Keratinocyte (primary cell): Measurements from ENCODE around the gene FMNL2. TPM values are rescaled to one million over a fixed set of nuclear protein-coding genes. Genes with fewer than 3 reads are reported as not detected.

Source experiments
- DNase-seq: peaks from one replicate; pipeline ENCODE4 v3.0.0-alpha.2; 2011; ENCODE audit warnings: low read depth, missing footprints, low spot score
- FAIRE-seq: peaks from 2 replicates; lab custom pipeline; 2011; peaks lifted over from hg19 to GRCh38; lab: Jason Lieb, UNC
- H2AFZ ChIP-seq: 2 replicates; pipeline ENCODE4 v1.6.0; 2012; ENCODE audit warnings: low read length, control low read depth, inconsistent platforms; ENCODE audit not compliant: control insufficient read depth
- H3K27ac ChIP-seq: 2 replicates; pipeline ENCODE4 v1.5.1; 2011; ENCODE audit warnings: low read length; ENCODE audit not compliant: control insufficient read depth, insufficient read depth
- H3K27me3 ChIP-seq: 3 replicates; pipeline ENCODE4 v1.6.0; 2011; ENCODE audit warnings: low read length; ENCODE audit not compliant: control insufficient read depth, insufficient read depth; ENCODE audit errors: extremely low read depth
- H3K36me3 ChIP-seq, 2 experiments: 2 replicates in 1 of 2; 3 replicates in 1 of 2; pipeline ENCODE4 v1.5.1; 2011; ENCODE audit warnings: low read length in 2 of 2, mild to moderate bottlenecking in 1 of 2; ENCODE audit not compliant: control insufficient read depth in 2 of 2, insufficient read depth in 2 of 2; ENCODE audit errors: extremely low read depth in 1 of 2
- H3K4me1 ChIP-seq: 3 replicates; pipeline ENCODE4 v1.5.1; 2011; ENCODE audit warnings: low read length; ENCODE audit not compliant: control insufficient read depth, insufficient read depth; ENCODE audit errors: extremely low read depth
- H3K4me2 ChIP-seq: 3 replicates; pipeline ENCODE4 v1.6.0; 2011; ENCODE audit warnings: low read depth, low read length; ENCODE audit not compliant: control insufficient read depth, insufficient read depth; ENCODE audit errors: extremely low read depth
- H3K4me3 ChIP-seq, 3 experiments: fragments of 200-600 bp in 1 of 3; sonication (generic) in 1 of 3; 2 replicates in 2 of 3; 3 replicates in 1 of 3; pipeline ENCODE4 v1.5.1; 2011 to 2016; ENCODE audit warnings: low read length in 3 of 3, mild to moderate bottlenecking in 3 of 3, control low read depth in 2 of 3, inconsistent platforms in 1 of 3, low read depth in 1 of 3, mixed read lengths in 1 of 3, mixed run types in 1 of 3, moderate library complexity in 1 of 3; ENCODE audit not compliant: control insufficient read depth in 2 of 3, insufficient read depth in 2 of 3; ENCODE audit errors: extremely low read depth in 1 of 3
- H3K79me2 ChIP-seq: 2 replicates; pipeline ENCODE4 v1.6.0; 2012; ENCODE audit warnings: low read length; ENCODE audit not compliant: control insufficient read depth, insufficient read depth
- H3K9ac ChIP-seq: 3 replicates; pipeline ENCODE4 v1.6.0; 2011; ENCODE audit warnings: low read length; ENCODE audit not compliant: control insufficient read depth, insufficient read depth; ENCODE audit errors: extremely low read depth
- H3K9me1 ChIP-seq: 3 replicates; pipeline ENCODE4 v1.6.0; 2011; ENCODE audit warnings: low read length; ENCODE audit not compliant: control insufficient read depth, insufficient read depth; ENCODE audit errors: extremely low read depth
- H3K9me3 ChIP-seq: 2 replicates; pipeline ENCODE4 v1.5.1; 2012; ENCODE audit warnings: low read depth, low read length; ENCODE audit not compliant: control insufficient read depth
- H4K20me1 ChIP-seq: 3 replicates; pipeline ENCODE4 v1.6.0; 2011; ENCODE audit warnings: low read length; ENCODE audit not compliant: control insufficient read depth, insufficient read depth; ENCODE audit errors: extremely low read depth
- EZH2 ChIP-seq: IDR thresholded peaks from one replicate; pipeline ENCODE4 v1.6.1; 2012; ENCODE audit warnings: inconsistent platforms, mild to moderate bottlenecking, low read length, moderate library complexity
- dilution Hi-C: fragments of 300-500 bp; cut with MboI; formaldehyde crosslinking; loops from one replicate; pipeline ENCODE4 v1.7.0; 2020; ENCODE audit warnings: low sequenced_read_pairs; ENCODE audit not compliant: extremely low pct_ligation_motif_present
- polyA minus RNA-seq, 3 experiments: library from RNA; depleted of rRNA, polyadenylated mRNA; stranded (reverse); fragments of >200 nt; gene quantifications; 1 replicate in 1 of 3; 2 replicates in 1 of 3; 3 replicates in 1 of 3; pipeline ENCODE4 v1.2.3, GENCODE V29; 2011
- polyA plus RNA-seq, 5 experiments: library from polyadenylated mRNA; depleted of rRNA in 3 of 5; stranded (reverse) in 3 of 5; stranded (forward) in 1 of 5; unstranded in 1 of 5; fragments of >200 nt; gene quantifications; 1 replicate in 1 of 5; 2 replicates in 3 of 5; 3 replicates in 1 of 5; pipeline versions ENCODE4 v1.2.1 to v1.2.3, GENCODE V29; 2011 to 2012; ENCODE audit warnings: missing spikeins in 2 of 5, low read depth in 1 of 5, low replicate concordance in 1 of 5
- TF ChIP-seq, protein P1 (sequence below), 3 experiments: IDR thresholded peaks in 1 of 3; conservative IDR thresholded peaks in 1 of 3; optimal IDR thresholded peaks in 1 of 3; 2 replicates in 2 of 3; 3 replicates in 1 of 3; pipeline versions ENCODE3 to v1.5.1; 2011; ENCODE audit warnings: low read length in 3 of 3, mild to moderate bottlenecking in 3 of 3, moderate library complexity in 2 of 3, control low read depth in 1 of 3, inconsistent platforms in 1 of 3; ENCODE audit not compliant: insufficient read depth in 2 of 3; ENCODE audit errors: extremely low read depth in 1 of 3

Gene FMNL2
- 38.6 to 62.7 TPM (median 38.9 TPM) in 3 replicates for polyA plus RNA-seq
- polyA plus RNA-seq (2011; ENCODE audit: low read depth) = 28.4 TPM
- 26.1 and 46.9 TPM in 2 replicates for polyA plus RNA-seq (2011; cell fraction: cytosol; rRNA removed)
- 69.8 and 89.4 TPM in 2 replicates for polyA plus RNA-seq (2011; cell fraction: nucleus; rRNA removed)
- polyA plus RNA-seq (2012; ENCODE audit: low replicate concordance) = 24.4 and 38.3 TPM in 2 replicates
- polyA minus RNA-seq = 11.4 to 54.5 TPM (median 21.6 TPM) in 3 replicates
- polyA minus RNA-seq (2011; cell fraction: cytosol; rRNA and poly(A)+ RNA removed) = 24.7 TPM
- polyA minus RNA-seq (2011; cell fraction: nucleus; rRNA and poly(A)+ RNA removed) = 42.3 and 92.3 TPM in 2 replicates

- DNase-seq (no peak), FAIRE-seq (no peak)
- H3K9me3 ChIP-seq = no peaks in the 10 kb centered on the region
- dilution Hi-C loops = no loop called here
- peak within 1 kb of the TSS; percentile 79 for H3K9ac ChIP-seq
- no peaks in the 10 kb centered on the region for H3K36me3 ChIP-seq
- H3K79me2 ChIP-seq = peaks cover 51% of the 10 kb centered on the region
- no peaks in the 10 kb centered on the region for H3K27me3 ChIP-seq
- H4K20me1 ChIP-seq = peaks cover 6% of the 10 kb centered on the region
- TF ChIP-seq, protein P1, sequence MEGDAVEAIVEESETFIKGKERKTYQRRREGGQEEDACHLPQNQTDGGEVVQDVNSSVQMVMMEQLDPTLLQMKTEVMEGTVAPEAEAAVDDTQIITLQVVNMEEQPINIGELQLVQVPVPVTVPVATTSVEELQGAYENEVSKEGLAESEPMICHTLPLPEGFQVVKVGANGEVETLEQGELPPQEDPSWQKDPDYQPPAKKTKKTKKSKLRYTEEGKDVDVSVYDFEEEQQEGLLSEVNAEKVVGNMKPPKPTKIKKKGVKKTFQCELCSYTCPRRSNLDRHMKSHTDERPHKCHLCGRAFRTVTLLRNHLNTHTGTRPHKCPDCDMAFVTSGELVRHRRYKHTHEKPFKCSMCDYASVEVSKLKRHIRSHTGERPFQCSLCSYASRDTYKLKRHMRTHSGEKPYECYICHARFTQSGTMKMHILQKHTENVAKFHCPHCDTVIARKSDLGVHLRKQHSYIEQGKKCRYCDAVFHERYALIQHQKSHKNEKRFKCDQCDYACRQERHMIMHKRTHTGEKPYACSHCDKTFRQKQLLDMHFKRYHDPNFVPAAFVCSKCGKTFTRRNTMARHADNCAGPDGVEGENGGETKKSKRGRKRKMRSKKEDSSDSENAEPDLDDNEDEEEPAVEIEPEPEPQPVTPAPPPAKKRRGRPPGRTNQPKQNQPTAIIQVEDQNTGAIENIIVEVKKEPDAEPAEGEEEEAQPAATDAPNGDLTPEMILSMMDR (optimal IDR thresholded peaks at IDR 0.05 in 1 of 3, IDR thresholded peaks at IDR 0.05 in 1 of 3, conservative IDR thresholded peaks at IDR 0.05 in 1 of 3; ENCODE audit: extremely low read depth in 1 of 3, insufficient read depth in 2 of 3, low read length in 3 of 3) = no peak
- TF ChIP-seq EZH2 = no peak
- H3K27ac ChIP-seq = peak within 1 kb of the TSS; percentile 74
- peak within 1 kb of the TSS; percentile 98 for H2AFZ ChIP-seq
- H3K9me1 ChIP-seq = no peaks in the 10 kb centered on the region
- H3K4me2 ChIP-seq = peak within 1 kb of the TSS; percentile 95
- peaks cover 25% of the 10 kb centered on the region for H3K4me1 ChIP-seq
- H3K4me3 ChIP-seq = peak within 1 kb of the TSS; percentile 66 to 85 (median 75)
Measured at GRCh38 chr2:152335016-152335725, at the start of gene FMNL2. Gene FMNL2, plus strand, starts transcription at chr2:152335174.

- no peak overlapping the region for H3K4me3 ChIP-seq
- no peak for FAIRE-seq
- no peaks in the 10 kb centered on the region for H3K9me3 ChIP-seq
- H3K4me1 ChIP-seq = no peaks in the 10 kb centered on the region
- H3K27ac ChIP-seq = no peak overlapping the region
- H3K9me1 ChIP-seq = no peaks in the 10 kb centered on the region
- no peak for DNase-seq
- dilution Hi-C loops = no loop called here
- no peak overlapping the region for H2AFZ ChIP-seq
- TF ChIP-seq, protein P1 (optimal IDR thresholded peaks at IDR 0.05 in 1 of 3, IDR thresholded peaks at IDR 0.05 in 1 of 3, conservative IDR thresholded peaks at IDR 0.05 in 1 of 3; ENCODE audit: extremely low read depth in 1 of 3, insufficient read depth in 2 of 3, low read length in 3 of 3) = no peak
- TF ChIP-seq EZH2 = no peak
- H3K27me3 ChIP-seq = no peaks in the 10 kb centered on the region
- H4K20me1 ChIP-seq = no peaks in the 10 kb centered on the region
- H3K9ac ChIP-seq = no peak overlapping the region
- H3K79me2 ChIP-seq = no peaks in the 10 kb centered on the region
- H3K36me3 ChIP-seq = no peaks in the 10 kb centered on the region
- no peak overlapping the region for H3K4me2 ChIP-seq
Measured at GRCh38 chr2:152292991-152293390, 42.0 kb upstream of the FMNL2 start.
